ENCODE measurements around the gene MED15.

GRCh38 chr22:20563941-20564371 is 56.5 kb downstream of the MED15 start:
- TF ChIP-seq CTCF (IDR thresholded peaks at IDR 0.05 in 4 of 5, conservative IDR thresholded peaks at IDR 0.05 in 1 of 5) (no peak), POLR2A (IDR thresholded peaks at IDR 0.05) (no peak)

Measured in gastrocnemius medialis (tissue), 4 donors.